Measurements from ENCODE around the gene HECTD1. TPM values are rescaled to one million over a fixed set of nuclear protein-coding genes. Genes with fewer than 3 reads are reported as not detected.
"Not testable (repeated sequence)": the region's sequence is repeated elsewhere in the genome, so short reads cannot be mapped to it uniquely, and the experiment has no call there.

HECTD1 gene
- total RNA-seq, 1 experiment from 2014 or later = 138 TPM

GRCh38 chr14:31096255-31096654, 111.3 kb downstream of the HECTD1 start:
- POLR2A ChIA-PET (ENCODE audit: low non-redundant PET) = no interaction called here
- no TSS peak for BruUV-seq (replicated peaks)
- CTCF ChIA-PET = no interaction called here

DNA sequence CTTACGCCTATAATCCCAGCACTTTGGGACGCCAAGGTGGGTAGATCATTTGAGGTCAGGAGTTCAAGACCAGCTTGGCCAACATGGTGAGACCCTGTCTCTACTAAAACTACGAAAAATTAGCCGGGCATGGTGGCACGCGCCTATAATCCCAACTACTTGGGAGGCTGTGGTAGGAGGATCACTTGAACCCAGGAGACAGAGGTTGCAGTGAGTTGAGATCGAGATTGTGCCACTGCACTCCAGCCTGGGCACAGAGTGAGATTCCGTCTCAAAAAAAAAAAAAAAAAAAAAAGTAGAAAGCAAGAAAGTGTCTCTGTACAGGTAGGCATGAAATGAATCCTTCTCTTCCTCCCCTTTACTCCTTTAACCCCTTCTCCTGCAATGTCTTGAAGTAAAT, 111.8 kb downstream of the HECTD1 start:
- intact Hi-C loops (cut with micrococcal nuclease; ENCODE audit: unreplicated experiment); H3K27ac ChIP-seq (ENCODE audit: low read depth, low read length, poor library complexity, severe bottlenecking); H3K9me3 ChIP-seq (ENCODE audit: low read depth, low read length, poor library complexity, severe bottlenecking); POLR2A ChIA-PET (ENCODE audit: low non-redundant PET); H3K4me1 ChIP-seq (ENCODE audit: insufficient read depth, low read length, poor library complexity, severe bottlenecking); DNase-seq (ENCODE audit: low spot score); H3K4me3 ChIP-seq (ENCODE audit: low read depth, low read length, poor library complexity, severe bottlenecking); BruUV-seq (replicated peaks); CTCF ChIA-PET; H3K27me3 ChIP-seq (replicated peaks; ENCODE audit: insufficient read depth, low read depth, low read length, poor library complexity): not testable (repeated sequence)
- H3K36me3 ChIP-seq (ENCODE audit: insufficient read depth, low read length, poor library complexity, severe bottlenecking) = peaks cover 35% of the 10 kb centered on the region

More at GRCh38 chr14:31096255-31096654, 111.3 kb downstream of the HECTD1 start:
- intact Hi-C loops (cut with micrococcal nuclease; ENCODE audit: unreplicated experiment) = no loop called here
- TF ChIP-seq CTCF (conservative IDR thresholded peaks at IDR 0.05; ENCODE audit: low read depth, low read length) = no peak
- no peak for TF ChIP-seq EZH2 (IDR thresholded peaks at IDR 0.05; ENCODE audit: borderline replicate concordance, low read depth, low read length, poor library complexity, severe bottlenecking)
- DNase-seq (ENCODE audit: low spot score) = no peak
- H3K4me3 ChIP-seq (ENCODE audit: low read depth, low read length, poor library complexity, severe bottlenecking) = no peak overlapping the region
- no peaks in the 10 kb centered on the region for H3K9me3 ChIP-seq (ENCODE audit: low read depth, low read length, poor library complexity, severe bottlenecking)
- no peaks in the 10 kb centered on the region for H3K27me3 ChIP-seq (replicated peaks; ENCODE audit: insufficient read depth, low read depth, low read length, poor library complexity)
- no peak overlapping the region for H3K27ac ChIP-seq (ENCODE audit: low read depth, low read length, poor library complexity, severe bottlenecking)
- H3K4me1 ChIP-seq (ENCODE audit: insufficient read depth, low read length, poor library complexity, severe bottlenecking) = no peaks in the 10 kb centered on the region
- peaks cover 40% of the 10 kb centered on the region for H3K36me3 ChIP-seq (ENCODE audit: insufficient read depth, low read length, poor library complexity, severe bottlenecking)

- H3K27me3 ChIP-seq (replicated peaks; ENCODE audit: insufficient read depth, low read depth, low read length, poor library complexity); DNase-seq (ENCODE audit: low spot score); H3K27ac ChIP-seq (ENCODE audit: low read depth, low read length, poor library complexity, severe bottlenecking); intact Hi-C loops (cut with micrococcal nuclease; ENCODE audit: unreplicated experiment); H3K4me1 ChIP-seq (ENCODE audit: insufficient read depth, low read length, poor library complexity, severe bottlenecking); POLR2A ChIA-PET (ENCODE audit: low non-redundant PET); H3K9me3 ChIP-seq (ENCODE audit: low read depth, low read length, poor library complexity, severe bottlenecking); BruUV-seq (replicated peaks); CTCF ChIA-PET; H3K4me3 ChIP-seq (ENCODE audit: low read depth, low read length, poor library complexity, severe bottlenecking): not testable (repeated sequence)
- peaks cover 19% of the 10 kb centered on the region for H3K36me3 ChIP-seq (ENCODE audit: insufficient read depth, low read length, poor library complexity, severe bottlenecking)
These were observed 113.4 kb downstream of the HECTD1 start for GRCh38 chr14:31093884-31094839.

DNA sequence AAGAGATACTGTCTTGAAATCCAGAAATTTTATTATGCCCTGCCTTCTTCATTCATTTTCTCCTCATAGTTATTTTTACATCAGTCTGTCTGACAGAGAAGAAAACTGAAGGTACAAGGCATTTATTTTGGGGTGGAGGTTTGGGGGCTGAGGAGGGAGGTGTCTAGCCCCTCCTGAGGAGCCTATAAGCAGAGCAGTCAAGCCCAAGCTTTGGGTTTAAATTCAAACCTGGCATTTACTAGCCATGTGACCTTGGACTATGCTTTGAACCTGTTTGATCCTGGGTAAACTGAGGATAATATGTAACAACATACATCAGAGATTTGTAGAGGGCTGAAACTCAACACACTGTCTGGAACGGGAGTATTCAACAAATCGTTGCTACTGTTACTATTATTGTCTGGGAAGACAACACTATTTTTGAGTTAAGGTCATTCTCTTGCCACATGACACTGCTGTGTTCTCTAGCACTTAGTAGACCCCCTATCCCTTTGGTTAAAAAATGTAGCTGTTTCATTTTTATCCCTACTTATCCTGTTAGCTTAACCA, 115.4 kb downstream of the HECTD1 start:
- ChIA-PET POLR2A (ENCODE audit: low non-redundant PET) (no interaction called here), CTCF (no interaction called here)

More for the DNA sequence above, 115.4 kb downstream of the HECTD1 start:
- Histone ChIP-seq H3K36me3 (ENCODE audit: insufficient read depth, low read length, poor library complexity, severe bottlenecking) (peaks cover 5% of the 10 kb centered on the region), H3K27ac (ENCODE audit: low read depth, low read length, poor library complexity, severe bottlenecking) (no peak overlapping the region), H3K9me3 (ENCODE audit: low read depth, low read length, poor library complexity, severe bottlenecking) (no peaks in the 10 kb centered on the region), H3K27me3 (replicated peaks; ENCODE audit: insufficient read depth, low read depth, low read length, poor library complexity) (no peaks in the 10 kb centered on the region), H3K4me1 (ENCODE audit: insufficient read depth, low read length, poor library complexity, severe bottlenecking) (no peaks in the 10 kb centered on the region), H3K4me3 (ENCODE audit: low read depth, low read length, poor library complexity, severe bottlenecking) (no peak overlapping the region)
- no TSS peak for BruUV-seq (replicated peaks)
- TF ChIP-seq EZH2 (IDR thresholded peaks at IDR 0.05; ENCODE audit: borderline replicate concordance, low read depth, low read length, poor library complexity, severe bottlenecking) = no peak
- TF ChIP-seq CTCF (conservative IDR thresholded peaks at IDR 0.05; ENCODE audit: low read depth, low read length) = no peak
- DNase-seq (ENCODE audit: low spot score) = no peak
- intact Hi-C loops (cut with micrococcal nuclease; ENCODE audit: unreplicated experiment) = no loop called here
